ENCODE data around the gene CD2BP2. TPM values are rescaled to one million over a fixed set of nuclear protein-coding genes. Genes with fewer than 3 reads are reported as not detected.
A peak's percentile ranks its signal among the peaks of the same experiment; 100 is the strongest.

CD2BP2 gene
- total RNA-seq, 1 experiment from 2014 or later: 30.0 TPM

DNA sequence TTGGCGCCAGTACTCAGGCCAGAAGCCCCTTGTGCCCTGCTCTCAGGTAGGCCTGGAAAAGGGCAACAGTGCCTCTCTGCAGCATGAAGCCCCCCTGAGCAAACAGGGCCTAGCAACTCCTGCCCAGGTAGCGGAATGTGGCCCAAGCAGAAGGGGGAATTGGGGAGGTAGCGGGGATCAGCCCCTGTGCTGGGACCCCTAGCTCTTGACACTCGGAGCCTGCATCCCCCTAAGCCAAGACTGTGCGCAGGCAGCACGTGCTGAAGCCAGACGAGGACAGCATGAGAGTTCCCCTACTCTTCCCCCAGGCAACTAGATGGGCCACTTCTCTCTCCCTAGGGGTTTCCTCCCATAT, 823 bp upstream of the CD2BP2 start:
- POLR2A ChIA-PET (ENCODE audit: unreplicated experiment): no interaction called here
- no TSS peak for BruUV-seq (replicated peaks)
- TF ChIP-seq EZH2phosphoT487 (IDR thresholded peaks at IDR 0.05; ENCODE audit: borderline replicate concordance, low read length) (no peak), EZH2 (IDR thresholded peaks at IDR 0.05; ENCODE audit: low read length, unreplicated experiment) (no peak)
- H3K4me1 ChIP-seq (ENCODE audit: insufficient read depth, low read length): peaks cover 33% of the 10 kb centered on the region
- H3K9me2 ChIP-seq (replicated peaks; ENCODE audit: low read length): no peaks in the 10 kb centered on the region
- intact Hi-C loops (cut with micrococcal nuclease): no loop called here
- H3K4me2 ChIP-seq (ENCODE audit: low read length): peak overlapping the region; percentile 87
- peaks cover 13% of the 10 kb centered on the region for H4K20me1 ChIP-seq (ENCODE audit: low read length)
- CTCF ChIA-PET: no interaction called here
- peaks cover 25% of the 10 kb centered on the region for H3K79me2 ChIP-seq (ENCODE audit: low read length)
- no peak for ATAC-seq
- peak overlapping the region; percentile 88 for H3K27ac ChIP-seq (ENCODE audit: low read length)
- H3K36me3 ChIP-seq (ENCODE audit: low read depth, low read length): peaks cover 4% of the 10 kb centered on the region; the same call in 1 of the 2 replicates
- peak overlapping the region; percentile 94; the same call in 1 of the 2 replicates for H3K4me3 ChIP-seq (ENCODE audit: low read length)
- H2AFZ ChIP-seq (ENCODE audit: low read length): peak overlapping the region; percentile 74; the same call in 1 of the 2 replicates
- H3K9me3 ChIP-seq (ENCODE audit: low read length): no peaks in the 10 kb centered on the region
- no peaks in the 10 kb centered on the region for H3K27me3 ChIP-seq (ENCODE audit: low read length)
- peak overlapping the region; percentile 76; the same call in 1 of the 2 replicates for H3K9ac ChIP-seq (ENCODE audit: low read length)
- DNase-seq: no peak
- H3F3A ChIP-seq (ENCODE audit: low read length, unreplicated experiment): no peaks in the 10 kb centered on the region

DNA sequence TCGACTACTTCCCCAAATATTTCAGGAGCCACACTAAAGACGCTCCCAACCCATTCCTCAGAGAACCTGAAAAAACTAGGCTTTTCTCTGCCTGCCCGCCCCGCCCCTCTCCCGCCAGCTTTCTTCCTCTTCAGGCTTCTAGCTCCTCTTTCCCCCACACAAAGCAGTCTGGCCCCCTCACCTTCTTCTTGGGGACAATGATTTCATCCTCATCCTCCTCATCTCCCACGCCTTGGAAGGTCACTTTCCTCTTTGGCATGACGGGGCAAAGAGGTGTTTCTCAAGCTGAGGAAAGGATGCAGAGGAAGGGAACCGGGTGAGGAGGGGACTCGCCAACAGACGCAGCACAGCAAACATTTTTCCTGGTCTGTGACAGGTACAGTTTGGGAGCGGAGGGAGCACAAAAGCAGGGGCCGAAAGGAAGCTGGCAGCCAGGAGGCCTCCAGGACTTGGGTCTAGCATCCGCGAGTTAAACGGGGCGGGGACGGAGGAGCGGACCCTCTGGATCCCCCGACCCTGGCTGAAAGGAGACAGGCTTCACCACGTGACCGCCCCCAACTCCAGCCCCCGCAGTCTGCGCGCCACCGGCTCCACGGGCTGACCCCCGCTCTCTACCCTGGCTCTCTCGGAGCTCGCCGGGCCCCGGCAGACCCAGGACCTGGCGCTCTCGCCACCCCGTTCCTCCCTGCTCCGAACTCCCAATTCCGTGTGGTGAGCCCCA, 525 bp downstream of the CD2BP2 start:
- ChIA-PET CTCF (no interaction called here), POLR2A (ENCODE audit: unreplicated experiment) (interaction anchor here (0.6 kb wide), 1 partner anchor 19 kb away, joined by 5 read pairs; no protein-coding TSS in a partner anchor)
- peak overlapping the region; percentile 82 for H2AFZ ChIP-seq (ENCODE audit: low read length)
- TF ChIP-seq EZH2 (IDR thresholded peaks at IDR 0.05; ENCODE audit: low read length, unreplicated experiment) (no peak), EZH2phosphoT487 (IDR thresholded peaks at IDR 0.05; ENCODE audit: borderline replicate concordance, low read length) (no peak)
- TF ChIP-seq, protein P1, sequence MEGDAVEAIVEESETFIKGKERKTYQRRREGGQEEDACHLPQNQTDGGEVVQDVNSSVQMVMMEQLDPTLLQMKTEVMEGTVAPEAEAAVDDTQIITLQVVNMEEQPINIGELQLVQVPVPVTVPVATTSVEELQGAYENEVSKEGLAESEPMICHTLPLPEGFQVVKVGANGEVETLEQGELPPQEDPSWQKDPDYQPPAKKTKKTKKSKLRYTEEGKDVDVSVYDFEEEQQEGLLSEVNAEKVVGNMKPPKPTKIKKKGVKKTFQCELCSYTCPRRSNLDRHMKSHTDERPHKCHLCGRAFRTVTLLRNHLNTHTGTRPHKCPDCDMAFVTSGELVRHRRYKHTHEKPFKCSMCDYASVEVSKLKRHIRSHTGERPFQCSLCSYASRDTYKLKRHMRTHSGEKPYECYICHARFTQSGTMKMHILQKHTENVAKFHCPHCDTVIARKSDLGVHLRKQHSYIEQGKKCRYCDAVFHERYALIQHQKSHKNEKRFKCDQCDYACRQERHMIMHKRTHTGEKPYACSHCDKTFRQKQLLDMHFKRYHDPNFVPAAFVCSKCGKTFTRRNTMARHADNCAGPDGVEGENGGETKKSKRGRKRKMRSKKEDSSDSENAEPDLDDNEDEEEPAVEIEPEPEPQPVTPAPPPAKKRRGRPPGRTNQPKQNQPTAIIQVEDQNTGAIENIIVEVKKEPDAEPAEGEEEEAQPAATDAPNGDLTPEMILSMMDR (conservative IDR thresholded peaks at IDR 0.05; ENCODE audit: low read depth, low read length): no peak
- H3K4me1 ChIP-seq (ENCODE audit: insufficient read depth, low read length): peaks cover 33% of the 10 kb centered on the region
- H3K4me2 ChIP-seq (ENCODE audit: low read length): peak overlapping the region; percentile 90
- H3K36me3 ChIP-seq (ENCODE audit: low read depth, low read length): peaks cover 10% of the 10 kb centered on the region; the same call in 1 of the 2 replicates
- intact Hi-C loops (cut with micrococcal nuclease): no loop called here
- peaks cover 13% of the 10 kb centered on the region for H4K20me1 ChIP-seq (ENCODE audit: low read length)
- DNase-seq (peak; percentile 12), ATAC-seq (peak; percentile 5)
- no peaks in the 10 kb centered on the region for H3K27me3 ChIP-seq (ENCODE audit: low read length)
- H3K9ac ChIP-seq (ENCODE audit: low read length): peak overlapping the region; percentile 96
- H3K79me2 ChIP-seq (ENCODE audit: low read length): peaks cover 20% of the 10 kb centered on the region
- peak overlapping the region; percentile 59 for H3K27ac ChIP-seq (ENCODE audit: low read length)
- BruUV-seq (replicated peaks): TSS peak; percentile 55
- H3K4me3 ChIP-seq (ENCODE audit: low read length): peak overlapping the region; percentile 94
- H3K9me3 ChIP-seq (ENCODE audit: low read length): no peaks in the 10 kb centered on the region
- H3K9me2 ChIP-seq (replicated peaks; ENCODE audit: low read length): no peaks in the 10 kb centered on the region
- H3F3A ChIP-seq (ENCODE audit: low read length, unreplicated experiment): no peaks in the 10 kb centered on the region

DNA sequence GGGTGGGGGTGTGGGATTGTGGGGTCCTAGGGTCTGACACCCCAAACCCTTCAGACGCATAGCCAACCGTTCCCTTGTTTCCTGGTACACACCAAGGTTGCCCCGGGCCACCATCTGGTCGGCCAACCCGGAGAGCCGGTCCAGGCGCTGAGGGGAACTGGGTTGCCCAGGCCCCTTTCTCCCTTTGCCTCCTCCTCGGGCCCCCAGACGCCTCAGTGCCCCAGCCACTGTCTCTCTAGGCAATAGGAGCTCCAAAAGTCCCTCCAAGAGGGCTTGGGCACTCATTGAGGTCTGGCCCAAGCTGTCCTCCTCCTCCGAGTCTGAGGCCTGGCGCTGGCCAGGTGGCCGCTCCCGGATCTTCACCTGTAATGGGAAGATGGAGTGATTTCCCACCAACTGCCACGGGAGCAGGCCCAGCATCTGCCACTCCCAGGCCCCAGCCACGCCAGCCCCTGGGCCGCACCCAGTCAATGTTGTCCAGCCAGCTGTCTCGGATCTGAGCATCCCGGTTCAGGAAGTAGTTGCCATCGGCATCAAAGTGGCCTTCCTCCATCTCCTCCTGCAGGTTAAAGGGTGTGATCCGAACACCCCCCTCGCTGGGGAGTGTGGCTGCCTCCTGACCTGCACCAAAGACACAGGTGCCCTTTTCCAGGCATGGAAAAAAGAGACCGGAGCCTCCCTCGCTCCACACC, 1.5 kb downstream of the CD2BP2 start:
- BruUV-seq (replicated peaks): no TSS peak
- ATAC-seq (no peak), DNase-seq (no peak)
- no peaks in the 10 kb centered on the region for H3K9me3 ChIP-seq (ENCODE audit: low read length)
- peak overlapping the region; percentile 94 for H3K4me3 ChIP-seq (ENCODE audit: low read length)
- H3K27me3 ChIP-seq (ENCODE audit: low read length): no peaks in the 10 kb centered on the region
- H3K79me2 ChIP-seq (ENCODE audit: low read length): peaks cover 20% of the 10 kb centered on the region
- peaks cover 33% of the 10 kb centered on the region for H3K4me1 ChIP-seq (ENCODE audit: insufficient read depth, low read length)
- intact Hi-C loops (cut with micrococcal nuclease): no loop called here
- POLR2A ChIA-PET (ENCODE audit: unreplicated experiment): interaction anchor here (0.6 kb wide), 2 partner anchors 18 to 56 kb away, joined by 5 to 19 read pairs; no protein-coding TSS in a partner anchor
- H3K4me2 ChIP-seq (ENCODE audit: low read length): peak overlapping the region; percentile 90
- TF ChIP-seq EZH2 (IDR thresholded peaks at IDR 0.05; ENCODE audit: low read length, unreplicated experiment) (no peak), EZH2phosphoT487 (IDR thresholded peaks at IDR 0.05; ENCODE audit: borderline replicate concordance, low read length) (no peak)
- TF ChIP-seq, protein P1 (conservative IDR thresholded peaks at IDR 0.05; ENCODE audit: low read depth, low read length): no peak
- H3K9ac ChIP-seq (ENCODE audit: low read length): peak overlapping the region; percentile 96
- H3K27ac ChIP-seq (ENCODE audit: low read length): no peak overlapping the region
- no peaks in the 10 kb centered on the region for H3F3A ChIP-seq (ENCODE audit: low read length, unreplicated experiment)
- H2AFZ ChIP-seq (ENCODE audit: low read length): no peak overlapping the region
- H3K36me3 ChIP-seq (ENCODE audit: low read depth, low read length): peaks cover 10% of the 10 kb centered on the region; the same call in 1 of the 2 replicates
- CTCF ChIA-PET: no interaction called here
- peaks cover 13% of the 10 kb centered on the region for H4K20me1 ChIP-seq (ENCODE audit: low read length)
- H3K9me2 ChIP-seq (replicated peaks; ENCODE audit: low read length): no peaks in the 10 kb centered on the region

All from PC-3 (cell line).